Gastrocnemius medialis (tissue), 4 donors: ENCODE results near the gene SERPINA5. TPM values are rescaled to one million over a fixed set of nuclear protein-coding genes. Genes with fewer than 3 reads are reported as not detected.
A peak's percentile ranks its signal among the peaks of the same experiment; 100 is the strongest.

Source experiments
- ATAC-seq, 2 donors: fragments of 150-250 bp; one replicate each; pipeline ENCODE4 v1.9.1; 2016
- DNase-seq, 2 donors: peaks; one replicate each; pipeline ENCODE4 v3.0.0-alpha.2; 2019
- H3K27ac ChIP-seq, 4 donors: fragments of 200-600 bp; sonication (generic); 1 replicate in 1 of 4; 2 replicates in 3 of 4; pipeline ENCODE4 v1.5.1; 2016 to 2018; ENCODE audit warnings: mild to moderate bottlenecking in 2 of 4, moderate library complexity in 1 of 4
- H3K27me3 ChIP-seq, 3 donors: fragments of 200-600 bp; sonication (generic) in 2 of 3; 1 replicate in 1 of 3; 2 replicates in 2 of 3; pipeline versions ENCODE4 v1.5.1 to v1.6.0; 2016 to 2019; ENCODE audit warnings: mild to moderate bottlenecking in 1 of 3, moderate library complexity in 1 of 3
- H3K36me3 ChIP-seq, 2 donors: fragments of 200-600 bp; sonication (generic) in 1 of 2; one replicate each; pipeline ENCODE4 v1.5.1; 2017 to 2018
- H3K4me1 ChIP-seq, 2 donors: fragments of 200-600 bp; sonication (generic) in 1 of 2; one replicate each; pipeline ENCODE4 v1.5.1; 2016 to 2017; ENCODE audit warnings: mild to moderate bottlenecking in 2 of 2
- H3K4me3 ChIP-seq, 4 donors: fragments of 200-600 bp; sonication (generic) in 3 of 4; 1 replicate in 1 of 4; 2 replicates in 3 of 4; pipeline ENCODE4 v1.5.1; 2016 to 2019; ENCODE audit warnings: mild to moderate bottlenecking in 2 of 4
- H3K9me3 ChIP-seq, 3 donors: fragments of 200-600 bp; sonication (generic) in 2 of 3; 1 replicate in 1 of 3; 2 replicates in 2 of 3; pipeline ENCODE4 v1.5.1; 2016 to 2019
- CTCF ChIP-seq, 5 experiments: fragments of 450-650 bp in 3 of 5; fragments of 200-600 bp in 2 of 5; sonication (generic) in 2 of 5; IDR thresholded peaks in 4 of 5; conservative IDR thresholded peaks in 1 of 5; 1 replicate in 4 of 5; 2 replicates in 1 of 5; pipeline ENCODE4 v1.5.1; 2016 to 2019; ENCODE audit warnings: antibody characterized with exemption in 5 of 5, mild to moderate bottlenecking in 3 of 5, moderate library complexity in 3 of 5
- POLR2A ChIP-seq, 2 donors: fragments of 450-650 bp; IDR thresholded peaks; one replicate each; pipeline ENCODE4 v1.6.1; 2017; ENCODE audit warnings: antibody characterized with exemption in 2 of 2, mild to moderate bottlenecking in 2 of 2, moderate library complexity in 2 of 2
- in situ Hi-C, 4 donors: fragments of 200-750 bp; cut with MboI; loops; one replicate each; pipeline versions ENCODE4 v1.15.0 to v1.8.0; 2017; ENCODE audit warnings: low sequenced_read_pairs in 4 of 4
- intact Hi-C: fragments of 100-400 bp; cut with DNase I; formaldehyde crosslinking; loops from one replicate; pipeline ENCODE4 v1.15.1; 2023; ENCODE audit warnings: low total_unique reads
- total RNA-seq, 4 donors: library from RNA; depleted of rRNA; stranded (reverse); fragments of >200 nt; gene quantifications; one replicate each; pipeline versions ENCODE4 v1.1.0 to v1.2.3, GENCODE V29; 2016

The SERPINA5 gene
- total RNA-seq, 4 donors from 2014 or later, result 1.8 to 63.2 (median 19.8) TPM

DNA sequence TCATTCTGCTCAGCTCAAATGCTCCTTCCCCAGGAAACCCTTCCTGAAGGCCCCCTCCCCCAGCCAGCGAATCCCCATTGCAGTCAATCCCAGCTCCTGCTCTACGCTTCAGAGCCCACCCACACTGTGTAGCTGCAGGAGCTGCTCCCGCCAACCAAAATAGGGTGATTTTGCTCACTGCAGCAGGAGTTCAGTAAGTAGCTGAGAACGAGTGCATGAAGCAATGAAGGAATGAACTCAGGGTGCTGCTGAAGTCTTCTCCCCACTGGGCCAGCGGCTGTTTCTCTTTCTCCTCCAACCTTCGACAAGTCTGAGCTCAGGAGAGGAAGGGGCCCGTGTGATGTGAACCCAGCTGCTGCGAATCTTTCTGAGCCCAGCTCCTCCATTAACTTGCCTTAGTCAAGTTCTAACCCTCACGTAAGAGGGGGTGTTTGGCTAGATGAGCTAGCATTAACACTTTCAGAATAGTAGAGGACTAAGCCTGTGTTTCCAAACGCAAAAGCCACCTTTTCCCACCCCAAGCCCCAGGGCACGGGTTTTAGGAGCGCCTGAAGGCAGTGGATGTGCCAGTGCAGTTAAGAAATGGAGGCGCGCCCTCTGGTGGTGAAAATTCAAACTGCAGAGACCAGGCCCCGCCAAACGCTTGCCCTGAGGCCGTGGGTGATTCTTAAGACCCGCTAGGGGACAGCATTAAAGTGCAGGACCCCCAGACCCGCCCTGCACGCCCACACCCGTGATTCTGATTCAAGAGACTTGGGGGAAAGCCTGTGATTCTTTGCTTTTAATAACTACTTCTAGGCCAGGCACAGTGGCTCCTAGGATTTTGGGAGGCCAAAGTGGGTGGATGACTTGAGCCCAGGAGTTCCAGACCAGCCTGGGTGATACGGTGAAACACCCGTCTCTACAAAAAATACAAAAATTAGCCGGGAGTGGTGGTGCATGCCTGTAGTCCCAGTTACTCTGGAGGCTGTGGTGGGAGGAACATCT is 31.9 kb upstream of the SERPINA5 start:
- no peaks in the 10 kb centered on the region for H3K4me1 ChIP-seq
- TF ChIP-seq CTCF (IDR thresholded peaks at IDR 0.05 in 4 of 5, conservative IDR thresholded peaks at IDR 0.05 in 1 of 5) (peak; percentile 62 to 85 (median 65)), POLR2A (IDR thresholded peaks at IDR 0.05) (no peak)
- intact Hi-C loops, result no loop called here
- no peak for DNase-seq
- in situ Hi-C loops, result no loop called here
- no peaks in the 10 kb centered on the region for H3K36me3 ChIP-seq
- peak; percentile 66 to 77 for ATAC-seq
- H3K27ac ChIP-seq, result no peak overlapping the region
- H3K4me3 ChIP-seq, result no peak overlapping the region
- no peaks in the 10 kb centered on the region for H3K27me3 ChIP-seq
- H3K9me3 ChIP-seq, result no peaks in the 10 kb centered on the region

DNA sequence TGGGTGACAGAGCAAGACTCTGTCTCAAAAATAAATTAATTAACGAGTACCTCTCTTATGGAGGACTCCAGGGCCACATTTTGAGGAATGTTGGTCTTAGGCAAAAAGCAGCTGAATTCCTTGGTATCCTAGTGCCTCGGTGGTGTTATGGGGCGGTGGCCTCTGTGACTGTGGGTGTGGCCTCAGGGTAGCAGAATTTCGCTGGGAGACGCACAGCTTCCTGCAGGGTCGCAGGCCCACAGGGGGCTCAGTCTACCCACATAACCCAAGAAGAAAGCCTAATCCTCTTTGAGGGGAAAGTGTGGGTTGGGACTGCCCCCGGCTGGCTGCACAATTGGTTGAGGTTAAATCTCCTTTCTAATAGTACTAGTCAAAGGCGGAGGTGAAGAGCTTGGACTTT is 31.2 kb upstream of the SERPINA5 start:
- no peak for DNase-seq
- no peaks in the 10 kb centered on the region for H3K36me3 ChIP-seq
- no peak overlapping the region for H3K27ac ChIP-seq
- H3K4me3 ChIP-seq, result no peak overlapping the region
- no peaks in the 10 kb centered on the region for H3K4me1 ChIP-seq
- no peaks in the 10 kb centered on the region for H3K27me3 ChIP-seq
- no peaks in the 10 kb centered on the region for H3K9me3 ChIP-seq
- ATAC-seq, result no peak
- in situ Hi-C loops, result no loop called here
- TF ChIP-seq POLR2A (IDR thresholded peaks at IDR 0.05) (no peak), CTCF (IDR thresholded peaks at IDR 0.05 in 4 of 5, conservative IDR thresholded peaks at IDR 0.05 in 1 of 5) (no peak)
- intact Hi-C loops, result no loop called here

GRCh38 chr14:94555991-94556390 is 25.2 kb upstream of the SERPINA5 start:
- Histone ChIP-seq H3K36me3 (no peaks in the 10 kb centered on the region), H3K4me3 (no peak overlapping the region), H3K27me3 (no peaks in the 10 kb centered on the region), H3K4me1 (peaks cover 0 to 20% of the 10 kb centered on the region in 2 donors), H3K27ac (no peak overlapping the region), H3K9me3 (no peaks in the 10 kb centered on the region)
- ATAC-seq (no peak), DNase-seq (no peak)
- no peak for TF ChIP-seq POLR2A (IDR thresholded peaks at IDR 0.05)
- no peak for TF ChIP-seq CTCF (IDR thresholded peaks at IDR 0.05 in 4 of 5, conservative IDR thresholded peaks at IDR 0.05 in 1 of 5)
- in situ Hi-C loops (no loop called here), intact Hi-C loops (no loop called here)

DNA sequence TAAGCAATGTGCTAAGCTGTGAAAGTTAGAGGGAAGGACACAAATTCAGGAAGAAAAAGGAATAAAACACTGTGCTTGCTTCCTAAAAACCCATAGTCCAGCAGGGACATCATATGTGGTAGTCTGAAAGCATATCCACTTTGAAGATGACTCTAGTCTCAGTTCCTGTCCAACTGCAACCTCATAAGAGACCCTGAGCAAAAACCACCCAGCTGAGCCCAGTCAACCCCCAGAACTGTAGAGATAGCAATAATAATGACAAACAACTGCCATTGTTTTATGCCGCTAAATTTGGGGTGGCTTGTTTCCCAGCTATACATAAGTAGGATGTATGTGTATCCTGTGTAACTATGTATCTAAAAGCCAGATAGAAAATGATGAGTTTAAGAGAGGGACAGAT is 23.9 kb upstream of the SERPINA5 start:
- TF ChIP-seq POLR2A (IDR thresholded peaks at IDR 0.05), result no peak
- no peak for TF ChIP-seq CTCF (IDR thresholded peaks at IDR 0.05 in 4 of 5, conservative IDR thresholded peaks at IDR 0.05 in 1 of 5)
- no peak overlapping the region for H3K27ac ChIP-seq
- in situ Hi-C loops, result no loop called here
- ATAC-seq (no peak), DNase-seq (no peak)
- no peaks in the 10 kb centered on the region for H3K27me3 ChIP-seq
- intact Hi-C loops, result no loop called here
- no peaks in the 10 kb centered on the region for H3K36me3 ChIP-seq
- H3K4me1 ChIP-seq, result peaks cover 0 to 20% of the 10 kb centered on the region in 2 donors
- H3K9me3 ChIP-seq, result no peaks in the 10 kb centered on the region
- H3K4me3 ChIP-seq, result no peak overlapping the region
